Lower lobe of right lung (tissue), 2 donors: Measurements from ENCODE around the gene OGA. TPM values are rescaled to one million over a fixed set of nuclear protein-coding genes. Genes with fewer than 3 reads are reported as not detected.

Experiments
- ATAC-seq, 2 donors: fragments of 200-7000 bp; cut with Tn5 transposase; one replicate each; pipeline ENCODE4 v1.9.1; 2020 to 2022; ENCODE audit warnings: mild to moderate bottlenecking in 2 of 2, moderate library complexity in 2 of 2
- DNase-seq: peaks from one replicate; pipeline ENCODE4 v3.0.0-alpha.2; 2020
- H3K27ac ChIP-seq: fragments of 200-600 bp; one replicate; pipeline ENCODE4 v1.8.0; 2022
- H3K27me3 ChIP-seq: fragments of 200-600 bp; one replicate; pipeline ENCODE4 v1.8.0; 2022; ENCODE audit warnings: low read depth
- H3K36me3 ChIP-seq: fragments of 200-600 bp; one replicate; pipeline ENCODE4 v1.8.0; 2022; ENCODE audit warnings: mild to moderate bottlenecking
- H3K4me1 ChIP-seq: fragments of 200-600 bp; one replicate; pipeline ENCODE4 v1.8.0; 2022
- H3K4me3 ChIP-seq: fragments of 200-600 bp; one replicate; pipeline ENCODE4 v1.8.0; 2022; ENCODE audit warnings: mild to moderate bottlenecking
- H3K9me3 ChIP-seq: fragments of 200-600 bp; one replicate; pipeline ENCODE4 v1.8.0; 2022
- CTCF ChIP-seq: fragments of 200-600 bp; IDR thresholded peaks from one replicate; pipeline ENCODE4 v1.8.0; 2022; ENCODE audit warnings: antibody characterized with exemption, mild to moderate bottlenecking
- intact Hi-C: fragments of 100-400 bp; cut with DNase I; formaldehyde crosslinking; loops from one replicate; pipeline ENCODE4 v1.11.0; 2022
- total RNA-seq: library from RNA; stranded (reverse); fragmentation: NEBNext Ultra II Directional; extraction: Animal tissue kit (Norgen Biotek cat#: 25700); gene quantifications from one replicate; pipeline ENCODE4 v1.2.1, GENCODE V29; 2021
- donor health status: DM: no; HTN: yes; CAD: no; lungs with severe emphysema.

Gene OGA
- total RNA-seq, 1 donor from 2014 or later = 113 TPM

GRCh38 chr10:101778781-101779543 lies 39.3 kb downstream of the OGA start:
- H3K27me3 ChIP-seq = peaks cover 49% of the 10 kb centered on the region
- intact Hi-C loops = no loop called here
- peak; percentile 53 for DNase-seq

GRCh38 chr10:101778151-101778780 lies 40.0 kb downstream of the OGA start:
- Histone ChIP-seq H3K36me3 (no peaks in the 10 kb centered on the region), H3K27ac (no peak overlapping the region), H3K9me3 (no peaks in the 10 kb centered on the region), H3K4me1 (peaks cover 65% of the 10 kb centered on the region), H3K4me3 (peak overlapping the region; percentile 56), H3K27me3 (peaks cover 56% of the 10 kb centered on the region)
- no peak for DNase-seq
- no peak for TF ChIP-seq CTCF
- intact Hi-C loops = no loop called here
- no peak for ATAC-seq

More at GRCh38 chr10:101778781-101779543, 39.3 kb downstream of the OGA start:
- peak overlapping the region; percentile 56 for H3K4me3 ChIP-seq
- TF ChIP-seq CTCF = no peak
- no peaks in the 10 kb centered on the region for H3K9me3 ChIP-seq
- no peak overlapping the region for H3K27ac ChIP-seq
- no peaks in the 10 kb centered on the region for H3K36me3 ChIP-seq
- peaks cover 70% of the 10 kb centered on the region for H3K4me1 ChIP-seq
- peak; percentile 27 to 52 for ATAC-seq

- intact Hi-C loops = no loop called here
- Histone ChIP-seq H3K9me3 (no peaks in the 10 kb centered on the region), H3K4me1 (peaks cover 62% of the 10 kb centered on the region), H3K27ac (no peak overlapping the region), H3K36me3 (no peaks in the 10 kb centered on the region), H3K27me3 (peaks cover 61% of the 10 kb centered on the region), H3K4me3 (no peak overlapping the region)
- ATAC-seq (no peak), DNase-seq (no peak)
- no peak for TF ChIP-seq CTCF
These were observed 40.6 kb downstream of the OGA start for GRCh38 chr10:101777619-101778145.

GRCh38 chr10:101776161-101776817 lies 42.0 kb downstream of the OGA start:
- H3K4me3 ChIP-seq = peak overlapping the region; percentile 17
- H3K9me3 ChIP-seq = no peaks in the 10 kb centered on the region
- DNase-seq = no peak
- H3K27ac ChIP-seq = no peak overlapping the region
- peaks cover 48% of the 10 kb centered on the region for H3K4me1 ChIP-seq
- no peak for TF ChIP-seq CTCF
- H3K36me3 ChIP-seq = no peaks in the 10 kb centered on the region
- ATAC-seq = no peak
- intact Hi-C loops = no loop called here
- H3K27me3 ChIP-seq = peaks cover 74% of the 10 kb centered on the region

GRCh38 chr10:101775273-101776160 lies 42.7 kb downstream of the OGA start, which contains the start of gene FGF8:
FGF8 (minus strand) TSS chr10:101776114; CDS start chr10:101775900, 214 bp downstream.
- intact Hi-C loops = no loop called here
- DNase-seq (no peak), ATAC-seq (no peak)
- Histone ChIP-seq H3K9me3 (no peaks in the 10 kb centered on the region), H3K27me3 (peaks cover 80% of the 10 kb centered on the region), H3K27ac (no peak within 1 kb of the TSS), H3K4me1 (peaks cover 40% of the 10 kb centered on the region), H3K36me3 (no peaks in the 10 kb centered on the region), H3K4me3 (peak within 1 kb of the TSS; percentile 17)
- no peak for TF ChIP-seq CTCF
